ENCODE data around the gene JADE3. TPM values are rescaled to one million over a fixed set of nuclear protein-coding genes. Genes with fewer than 3 reads are reported as not detected.

Gene JADE3
- total and polyA plus RNA-seq, 2 experiments from 2014 or later: 4.5 to 15.3 TPM

DNA sequence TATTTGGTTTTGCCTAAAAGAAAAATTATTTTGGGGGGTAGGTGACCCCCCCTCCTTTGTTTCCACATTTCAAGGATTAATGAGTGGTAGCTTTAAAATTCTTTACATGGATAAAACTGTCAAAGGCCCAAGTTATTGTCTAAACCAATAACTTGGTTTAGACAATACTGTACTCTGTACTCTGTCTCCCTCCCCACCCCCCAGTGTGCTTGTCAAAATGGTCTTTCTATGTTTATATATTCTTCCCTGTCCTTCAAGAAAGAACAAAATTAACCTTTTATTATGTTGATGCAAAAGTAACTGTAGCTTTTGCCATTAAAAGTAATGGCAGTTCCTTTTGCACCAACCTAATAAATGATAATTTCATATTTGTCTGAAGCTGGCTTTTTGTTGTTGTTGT, 156.5 kb downstream of the JADE3 start:
- no peak for DNase-seq (ENCODE audit: low spot score)
- Histone ChIP-seq H3K4me2 (no peak overlapping the region), H2AFZ (no peak overlapping the region), H3K9me2 (ENCODE audit: insufficient read depth) (no peaks in the 10 kb centered on the region), H4K20me1 (replicated peaks; ENCODE audit: insufficient read depth) (no peaks in the 10 kb centered on the region), H3F3A (replicated peaks; ENCODE audit: low read depth) (no peaks in the 10 kb centered on the region), H3K4me3 (no peak overlapping the region), H3K36me3 (ENCODE audit: insufficient read depth) (no peaks in the 10 kb centered on the region), H3K4me1 (ENCODE audit: insufficient read depth) (no peaks in the 10 kb centered on the region), H3K27ac (ENCODE audit: low read depth) (no peak overlapping the region), H3K27me3 (ENCODE audit: insufficient read depth) (no peaks in the 10 kb centered on the region), H3K79me2 (replicated peaks; ENCODE audit: insufficient read depth) (no peaks in the 10 kb centered on the region)
- no peak overlapping the region for H3K4me3 Mint-ChIP-seq
- no peaks in the 10 kb centered on the region for H3K36me3 Mint-ChIP-seq (ENCODE audit: low read depth)
- no peak for ATAC-seq
- H3K9me3 Mint-ChIP-seq: no peaks in the 10 kb centered on the region
- H3K27me3 Mint-ChIP-seq (ENCODE audit: insufficient read depth, low read depth, poor library complexity): no peaks in the 10 kb centered on the region
- no peak overlapping the region for H3K27ac Mint-ChIP-seq
- TF ChIP-seq, protein P1, sequence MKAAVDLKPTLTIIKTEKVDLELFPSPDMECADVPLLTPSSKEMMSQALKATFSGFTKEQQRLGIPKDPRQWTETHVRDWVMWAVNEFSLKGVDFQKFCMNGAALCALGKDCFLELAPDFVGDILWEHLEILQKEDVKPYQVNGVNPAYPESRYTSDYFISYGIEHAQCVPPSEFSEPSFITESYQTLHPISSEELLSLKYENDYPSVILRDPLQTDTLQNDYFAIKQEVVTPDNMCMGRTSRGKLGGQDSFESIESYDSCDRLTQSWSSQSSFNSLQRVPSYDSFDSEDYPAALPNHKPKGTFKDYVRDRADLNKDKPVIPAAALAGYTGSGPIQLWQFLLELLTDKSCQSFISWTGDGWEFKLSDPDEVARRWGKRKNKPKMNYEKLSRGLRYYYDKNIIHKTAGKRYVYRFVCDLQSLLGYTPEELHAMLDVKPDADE (IDR thresholded peaks at IDR 0.05): no peak
- TF ChIP-seq POLR2AphosphoS5 (IDR thresholded peaks at IDR 0.05; ENCODE audit: low read depth): no peak
- TF ChIP-seq STAT1 (IDR thresholded peaks at IDR 0.05; ENCODE audit: unreplicated experiment): no peak
- no peaks in the 10 kb centered on the region for H3K4me1 Mint-ChIP-seq

DNA sequence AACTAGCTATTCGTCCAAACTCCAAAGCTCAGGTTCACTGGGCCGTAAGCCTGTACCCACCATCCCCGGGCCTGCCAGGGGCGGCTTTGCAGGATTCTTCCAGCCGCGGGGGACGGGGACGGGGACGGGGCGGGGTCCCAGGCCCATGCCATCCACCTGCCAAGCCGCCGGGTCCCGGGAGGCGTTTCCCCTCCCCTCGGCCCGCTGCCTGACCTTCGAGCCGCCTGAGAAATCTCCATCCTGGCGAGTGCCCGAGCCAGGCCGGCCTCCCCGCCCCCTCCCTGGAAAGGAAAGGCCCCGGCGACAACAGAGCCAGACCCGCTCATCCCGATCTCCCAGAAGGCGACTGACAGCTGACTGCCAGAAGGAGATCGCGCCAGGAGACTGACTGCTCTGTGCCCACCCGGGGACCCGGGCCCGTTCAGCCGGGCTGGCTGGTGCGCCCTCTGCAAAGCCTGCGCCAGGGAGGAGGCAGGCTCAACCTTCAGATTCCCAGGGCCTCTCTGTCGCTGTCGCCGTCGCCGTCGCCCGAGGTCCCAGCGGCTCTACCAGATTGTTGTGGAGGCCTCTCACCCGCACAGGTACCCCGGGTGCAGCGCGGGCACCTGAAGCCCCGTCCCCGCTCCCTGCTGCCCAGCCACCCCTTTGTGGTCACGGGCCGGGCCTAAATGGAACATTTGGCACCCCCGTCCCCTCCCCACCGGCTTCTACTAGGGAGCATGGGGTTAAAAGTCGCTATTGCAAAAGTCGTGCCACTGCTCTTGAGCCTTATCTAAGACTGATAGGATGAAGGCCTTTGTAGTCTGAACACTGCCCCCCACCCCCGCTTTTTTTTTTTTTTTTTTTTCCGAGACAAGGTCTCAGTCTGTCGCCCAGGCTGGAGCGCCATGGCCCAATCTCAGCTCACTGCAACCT, 166.2 kb downstream of the JADE3 start, which contains the start of gene RGN:
Gene RGN, plus strand, starts transcription at position 315 of the 915 bp plus-strand sequence. CDS start 2,702 bp downstream, outside the sequence.
- H3K36me3 ChIP-seq (ENCODE audit: insufficient read depth): no peaks in the 10 kb centered on the region
- H3K36me3 Mint-ChIP-seq (ENCODE audit: low read depth): no peaks in the 10 kb centered on the region
- no peaks in the 10 kb centered on the region for H3K4me1 Mint-ChIP-seq
- no peaks in the 10 kb centered on the region; the same call in 2 of the 3 replicates for H3K9me3 Mint-ChIP-seq
- peak within 1 kb of the TSS; percentile 74; the same call in 1 of the 2 replicates for H2AFZ ChIP-seq
- H3K4me3 Mint-ChIP-seq: peak within 1 kb of the TSS; percentile 37; the same call in 2 of the 3 replicates
- H4K20me1 ChIP-seq (replicated peaks; ENCODE audit: insufficient read depth): no peaks in the 10 kb centered on the region
- no peaks in the 10 kb centered on the region for H3K4me1 ChIP-seq (ENCODE audit: insufficient read depth)
- TF ChIP-seq ZNF114 (CRISPR knock-in tag; IDR thresholded peaks at IDR 0.05) (no peak), JUNB (IDR thresholded peaks at IDR 0.05; ENCODE audit: unreplicated experiment) (no peak), STAT1 (IDR thresholded peaks at IDR 0.05; ENCODE audit: unreplicated experiment) (no peak)
- TF ChIP-seq, protein P1 (IDR thresholded peaks at IDR 0.05): no peak
- peak; percentile 76 for ATAC-seq
- no peak within 1 kb of the TSS for H3K27ac ChIP-seq (ENCODE audit: low read depth)
- peak within 1 kb of the TSS; percentile 53 for H3K4me3 ChIP-seq
- H3K79me2 ChIP-seq (replicated peaks; ENCODE audit: insufficient read depth): no peaks in the 10 kb centered on the region
- DNase-seq (ENCODE audit: low spot score): peak; percentile 43
- no peaks in the 10 kb centered on the region for H3F3A ChIP-seq (replicated peaks; ENCODE audit: low read depth)
- no peaks in the 10 kb centered on the region for H3K9me2 ChIP-seq (ENCODE audit: insufficient read depth)
- no peak within 1 kb of the TSS for H3K27ac Mint-ChIP-seq
- no peaks in the 10 kb centered on the region for H3K27me3 ChIP-seq (ENCODE audit: insufficient read depth)
- H3K4me2 ChIP-seq: peak within 1 kb of the TSS; percentile 76
- H3K27me3 Mint-ChIP-seq (ENCODE audit: insufficient read depth, low read depth, poor library complexity): no peaks in the 10 kb centered on the region

All from GM23338 (cell line).